KOPT-K1 (cell line): ENCODE measurements around the gene IKZF2.

ENCODE experiments used
- H3K27ac ChIP-seq: fragments of 200-600 bp; sonication (generic); 2 replicates; pipeline ENCODE4 v1.5.1; 2016; ENCODE audit warnings: antibody characterized with exemption, mild to moderate bottlenecking, low read depth, low read length; ENCODE audit not compliant: poor library complexity, severe bottlenecking
- H3K36me3 ChIP-seq: fragments of 200-600 bp; sonication (generic); 2 replicates; pipeline ENCODE4 v1.5.1; 2017; ENCODE audit warnings: antibody characterized with exemption, mild to moderate bottlenecking, low read length, moderate library complexity; ENCODE audit not compliant: insufficient read depth
- H3K9me3 ChIP-seq: fragments of 200-600 bp; sonication (generic); 2 replicates; pipeline ENCODE4 v1.5.1; 2017; ENCODE audit warnings: antibody characterized with exemption, low read length, mild to moderate bottlenecking; ENCODE audit not compliant: insufficient read depth, poor library complexity, severe bottlenecking

Gene IKZF2

GRCh38 chr2:213091765-213092164, 59.6 kb downstream of the IKZF2 start:
- no peaks in the 10 kb centered on the region for H3K9me3 ChIP-seq
- peaks cover 70% of the 10 kb centered on the region for H3K36me3 ChIP-seq
- no peak overlapping the region for H3K27ac ChIP-seq

GRCh38 chr2:213090772-213091171, 60.6 kb downstream of the IKZF2 start:
- Histone ChIP-seq H3K9me3 (no peaks in the 10 kb centered on the region), H3K27ac (no peak overlapping the region), H3K36me3 (peaks cover 77% of the 10 kb centered on the region)

- Histone ChIP-seq H3K36me3 (peaks cover 79% of the 10 kb centered on the region), H3K27ac (peak overlapping the region; percentile 15), H3K9me3 (no peaks in the 10 kb centered on the region)
Measured at GRCh38 chr2:213089438-213089837, 62.0 kb downstream of the IKZF2 start.

GRCh38 chr2:213087040-213087439, 64.4 kb downstream of the IKZF2 start:
- Histone ChIP-seq H3K36me3 (peaks cover 73% of the 10 kb centered on the region), H3K27ac (no peak overlapping the region), H3K9me3 (no peaks in the 10 kb centered on the region)

GRCh38 chr2:213086571-213086970, 64.8 kb downstream of the IKZF2 start:
- Histone ChIP-seq H3K9me3 (no peaks in the 10 kb centered on the region), H3K36me3 (peaks cover 76% of the 10 kb centered on the region), H3K27ac (no peak overlapping the region)

- Histone ChIP-seq H3K27ac (peak overlapping the region; percentile 11), H3K36me3 (peaks cover 76% of the 10 kb centered on the region), H3K9me3 (no peaks in the 10 kb centered on the region)
Measured at GRCh38 chr2:213086050-213086449, 65.4 kb downstream of the IKZF2 start.

- peaks cover 76% of the 10 kb centered on the region for H3K36me3 ChIP-seq
- H3K9me3 ChIP-seq: no peaks in the 10 kb centered on the region
- H3K27ac ChIP-seq: peak overlapping the region; percentile 11
Measured at GRCh38 chr2:213085538-213085937, 65.9 kb downstream of the IKZF2 start.

- H3K36me3 ChIP-seq: peaks cover 76% of the 10 kb centered on the region
- no peak overlapping the region for H3K27ac ChIP-seq
- H3K9me3 ChIP-seq: no peaks in the 10 kb centered on the region
Measured at GRCh38 chr2:213084261-213084660, 67.2 kb downstream of the IKZF2 start.

- Histone ChIP-seq H3K27ac (no peak overlapping the region), H3K36me3 (peaks cover 74% of the 10 kb centered on the region), H3K9me3 (no peaks in the 10 kb centered on the region)
Measured at GRCh38 chr2:213080969-213081617, 70.3 kb downstream of the IKZF2 start.

- Histone ChIP-seq H3K27ac (no peak overlapping the region), H3K36me3 (peaks cover 68% of the 10 kb centered on the region), H3K9me3 (no peaks in the 10 kb centered on the region)
Measured at GRCh38 chr2:213079756-213080155, 71.7 kb downstream of the IKZF2 start.

GRCh38 chr2:213078686-213079085, 72.7 kb downstream of the IKZF2 start:
- peaks cover 58% of the 10 kb centered on the region for H3K36me3 ChIP-seq
- H3K9me3 ChIP-seq: no peaks in the 10 kb centered on the region
- H3K27ac ChIP-seq: no peak overlapping the region

GRCh38 chr2:213069531-213069930, 81.9 kb downstream of the IKZF2 start:
- no peaks in the 10 kb centered on the region for H3K9me3 ChIP-seq
- peak overlapping the region; percentile 30 for H3K27ac ChIP-seq
- peaks cover 12% of the 10 kb centered on the region; the same call in 1 of the 2 replicates for H3K36me3 ChIP-seq

GRCh38 chr2:213068676-213069359, 82.6 kb downstream of the IKZF2 start:
- H3K9me3 ChIP-seq: no peaks in the 10 kb centered on the region
- peak overlapping the region; percentile 30 for H3K27ac ChIP-seq
- H3K36me3 ChIP-seq: peaks cover 12% of the 10 kb centered on the region; the same call in 1 of the 2 replicates

GRCh38 chr2:213067888-213068287, 83.5 kb downstream of the IKZF2 start:
- Histone ChIP-seq H3K27ac (peak overlapping the region; percentile 64), H3K36me3 (peaks cover 12% of the 10 kb centered on the region; the same call in 1 of the 2 replicates), H3K9me3 (no peaks in the 10 kb centered on the region)

- H3K27ac ChIP-seq: peak overlapping the region; percentile 64
- H3K36me3 ChIP-seq: peaks cover 12% of the 10 kb centered on the region; the same call in 1 of the 2 replicates
- no peaks in the 10 kb centered on the region for H3K9me3 ChIP-seq
Measured at GRCh38 chr2:213066443-213066743, 85.0 kb downstream of the IKZF2 start.
